ENCODE data around the gene INSYN2B.

INSYN2B gene

GRCh38 chr5:169980418-169981053, at the start of gene INSYN2B:
INSYN2B (minus strand) TSS chr5:169980495; CDS start chr5:169883898, 96,597 bp downstream.
- TF ChIP-seq CTCF (IDR thresholded peaks at IDR 0.05; ENCODE audit: extremely low read depth, insufficient read depth, missing control alignments): peak; percentile 53
- in situ Hi-C loops (cut with MboI; ENCODE audit: low pct_unique_long_range_greater_than_20kb, low sequenced_read_pairs, unreplicated experiment): no loop called here
- peak; percentile 27 for DNase-seq (ENCODE audit: low spot score)

- in situ Hi-C loops (cut with MboI; ENCODE audit: low pct_unique_long_range_greater_than_20kb, low sequenced_read_pairs, unreplicated experiment): no loop called here
- no peak for DNase-seq (ENCODE audit: low spot score)
Measured at GRCh38 chr5:170028124-170028523, 47.8 kb upstream of the INSYN2B start.

GRCh38 chr5:170025853-170026252, 45.6 kb upstream of the INSYN2B start:
- in situ Hi-C loops (cut with MboI; ENCODE audit: low pct_unique_long_range_greater_than_20kb, low sequenced_read_pairs, unreplicated experiment): no loop called here
- no peak for TF ChIP-seq CTCF (IDR thresholded peaks at IDR 0.05; ENCODE audit: extremely low read depth, insufficient read depth, missing control alignments)
- no peak for DNase-seq (ENCODE audit: low spot score)

More at GRCh38 chr5:170028124-170028523, 47.8 kb upstream of the INSYN2B start:
- TF ChIP-seq CTCF (IDR thresholded peaks at IDR 0.05; ENCODE audit: extremely low read depth, insufficient read depth, missing control alignments): no peak

GRCh38 chr5:170021506-170021905, 41.2 kb upstream of the INSYN2B start:
- in situ Hi-C loops (cut with MboI; ENCODE audit: low pct_unique_long_range_greater_than_20kb, low sequenced_read_pairs, unreplicated experiment): no loop called here
- no peak for DNase-seq (ENCODE audit: low spot score)
- no peak for TF ChIP-seq CTCF (IDR thresholded peaks at IDR 0.05; ENCODE audit: extremely low read depth, insufficient read depth, missing control alignments)

GRCh38 chr5:170020423-170020822, 40.1 kb upstream of the INSYN2B start:
- no peak for TF ChIP-seq CTCF (IDR thresholded peaks at IDR 0.05; ENCODE audit: extremely low read depth, insufficient read depth, missing control alignments)
- in situ Hi-C loops (cut with MboI; ENCODE audit: low pct_unique_long_range_greater_than_20kb, low sequenced_read_pairs, unreplicated experiment): no loop called here
- DNase-seq (ENCODE audit: low spot score): no peak

GRCh38 chr5:170012622-170013021, 32.3 kb upstream of the INSYN2B start:
- no peak for TF ChIP-seq CTCF (IDR thresholded peaks at IDR 0.05; ENCODE audit: extremely low read depth, insufficient read depth, missing control alignments)
- in situ Hi-C loops (cut with MboI; ENCODE audit: low pct_unique_long_range_greater_than_20kb, low sequenced_read_pairs, unreplicated experiment): no loop called here
- no peak for DNase-seq (ENCODE audit: low spot score)

Measured in GM13977 (cell line).